DOHH2 (cell line): ENCODE measurements around the gene NHERF1.
A peak's percentile ranks its signal among the peaks of the same experiment; 100 is the strongest.

Experiments used
- H3F3A ChIP-seq: fragments of 200-600 bp; sonication (generic), shearing (Covaris generic); 2 replicates; pipeline ENCODE4 v1.6.0; 2016; ENCODE audit warnings: antibody characterized with exemption, mild to moderate bottlenecking; ENCODE audit not compliant: control insufficient read depth, insufficient read depth
- H3K27ac ChIP-seq: fragments of 200-600 bp; sonication (generic); 2 replicates; pipeline ENCODE4 v1.5.1; 2014; ENCODE audit warnings: low read depth, mild to moderate bottlenecking, low read length, moderate library complexity
- H3K27me3 ChIP-seq: fragments of 200-600 bp; sonication (generic); 2 replicates; pipeline ENCODE4 v1.6.1; 2014; ENCODE audit warnings: mild to moderate bottlenecking, low read length, mixed read lengths; ENCODE audit not compliant: control insufficient read depth
- H3K36me3 ChIP-seq: fragments of 200-600 bp; sonication (generic); 2 replicates; pipeline ENCODE4 v1.6.1; 2014; ENCODE audit warnings: mild to moderate bottlenecking, low read length, moderate library complexity, mixed read lengths; ENCODE audit not compliant: control insufficient read depth
- H3K4me1 ChIP-seq: fragments of 200-600 bp; sonication (generic); 2 replicates; pipeline ENCODE4 v1.6.1; 2014; ENCODE audit warnings: mild to moderate bottlenecking, low read length, mixed read lengths; ENCODE audit not compliant: control insufficient read depth
- H3K4me2 ChIP-seq: fragments of 200-600 bp; sonication (generic); 2 replicates; pipeline ENCODE4 v1.6.0; 2014; ENCODE audit warnings: mild to moderate bottlenecking, low read length, moderate library complexity
- H3K4me3 ChIP-seq: fragments of 200-600 bp; sonication (generic); 2 replicates; pipeline ENCODE4 v1.5.1; 2014; ENCODE audit warnings: mild to moderate bottlenecking, low read length, mixed read lengths
- H3K79me2 ChIP-seq: fragments of 200-600 bp; sonication (generic); 2 replicates; pipeline ENCODE4 v1.6.1; 2014; ENCODE audit warnings: mild to moderate bottlenecking, low read length, mixed read lengths; ENCODE audit not compliant: control insufficient read depth
- H3K9me2 ChIP-seq: fragments of 200-600 bp; sonication (generic); replicated peaks from 2 replicates; pipeline ENCODE4 v1.6.1; 2014; ENCODE audit warnings: mild to moderate bottlenecking, low read length, mixed read lengths; ENCODE audit not compliant: control insufficient read depth
- H3K9me3 ChIP-seq: fragments of 200-600 bp; sonication (generic); 2 replicates; pipeline ENCODE4 v1.6.1; 2014; ENCODE audit warnings: antibody characterized with exemption, low read length, mixed read lengths; ENCODE audit not compliant: control insufficient read depth, insufficient read depth
- H4K20me1 ChIP-seq: fragments of 200-600 bp; sonication (generic); 2 replicates; pipeline ENCODE4 v1.6.0; 2014; ENCODE audit warnings: low read depth, mild to moderate bottlenecking, antibody characterized with exemption, low read length, moderate library complexity; ENCODE audit not compliant: control insufficient read depth, insufficient read depth
- CTCF ChIP-seq: fragments of 200-600 bp; sonication (generic); IDR thresholded peaks from one replicate; pipeline ENCODE4 v1.5.1; 2014; ENCODE audit warnings: antibody characterized with exemption, mild to moderate bottlenecking, low read depth, low read length; ENCODE audit not compliant: poor library complexity, severe bottlenecking
- EZH2phosphoT487 ChIP-seq: fragments of 200-600 bp; sonication (generic); IDR thresholded peaks from 2 replicates; pipeline ENCODE4 v1.6.1; 2017; ENCODE audit warnings: borderline replicate concordance, mild to moderate bottlenecking, antibody characterized with exemption, low read length, moderate library complexity, mixed read lengths

The NHERF1 gene

GRCh38 chr17:74739227-74739831 is 9.1 kb upstream of the NHERF1 start:
- H3K36me3 ChIP-seq, result no peaks in the 10 kb centered on the region
- no peaks in the 10 kb centered on the region for H3K9me3 ChIP-seq
- peaks cover 79% of the 10 kb centered on the region for H3K4me1 ChIP-seq
- H3K4me3 ChIP-seq, result no peak overlapping the region
- H3K9me2 ChIP-seq, result no peaks in the 10 kb centered on the region
- no peaks in the 10 kb centered on the region for H4K20me1 ChIP-seq
- H3K79me2 ChIP-seq, result no peaks in the 10 kb centered on the region
- no peak overlapping the region for H3K27ac ChIP-seq
- H3K27me3 ChIP-seq, result no peaks in the 10 kb centered on the region
- peaks cover 11% of the 10 kb centered on the region for H3F3A ChIP-seq
- no peak overlapping the region; the same call in 1 of the 2 replicates for H3K4me2 ChIP-seq
- TF ChIP-seq EZH2phosphoT487, result no peak
- TF ChIP-seq CTCF, result no peak

- Histone ChIP-seq H3K79me2 (no peaks in the 10 kb centered on the region), H3K4me2 (no peak overlapping the region), H3K4me3 (no peak overlapping the region), H3K27me3 (no peaks in the 10 kb centered on the region), H3K4me1 (peaks cover 84% of the 10 kb centered on the region), H3K9me3 (no peaks in the 10 kb centered on the region), H4K20me1 (no peaks in the 10 kb centered on the region), H3K36me3 (no peaks in the 10 kb centered on the region), H3K9me2 (no peaks in the 10 kb centered on the region), H3K27ac (no peak overlapping the region), H3F3A (peaks cover 11% of the 10 kb centered on the region)
- TF ChIP-seq EZH2phosphoT487, result no peak
- no peak for TF ChIP-seq CTCF
These were observed 8.3 kb upstream of the NHERF1 start for GRCh38 chr17:74740173-74740572.

DNA sequence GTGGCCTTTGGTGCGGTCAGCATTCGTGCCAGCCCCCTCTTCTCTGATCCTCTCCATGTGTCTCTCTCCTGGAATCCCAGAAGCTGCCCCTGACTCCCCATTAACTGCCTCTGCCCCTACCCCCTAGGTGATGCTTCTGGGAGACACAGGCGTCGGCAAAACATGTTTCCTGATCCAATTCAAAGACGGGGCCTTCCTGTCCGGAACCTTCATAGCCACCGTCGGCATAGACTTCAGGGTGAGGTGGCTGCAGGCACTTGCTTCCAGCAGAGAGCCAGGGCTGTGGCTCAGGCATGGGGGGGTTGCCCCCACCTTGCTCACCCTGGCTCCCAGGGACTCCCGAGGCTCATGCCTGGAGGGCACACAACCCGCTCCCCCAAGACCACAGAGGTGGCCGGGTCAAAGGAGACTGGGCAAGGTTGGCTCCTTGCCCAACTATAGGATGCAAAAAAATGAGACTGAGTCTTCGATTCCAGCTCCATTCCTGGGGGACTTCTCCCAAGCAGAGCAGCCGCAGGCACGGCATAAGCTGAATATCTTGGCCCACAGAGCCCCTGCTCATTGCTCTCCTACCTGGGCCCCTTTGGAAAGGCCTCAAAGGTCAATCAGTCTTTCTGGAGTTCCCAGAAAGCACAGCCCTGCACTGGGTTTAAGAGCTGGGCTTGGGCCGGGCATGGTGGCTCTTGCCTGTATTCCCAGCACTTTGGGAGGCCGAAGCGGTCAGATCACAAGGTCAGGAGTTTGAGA is 7.6 kb upstream of the NHERF1 start:
- H3K27ac ChIP-seq, result no peak overlapping the region
- peak overlapping the region; percentile 64; the same call in 1 of the 2 replicates for H3K4me2 ChIP-seq

More for the DNA sequence above, 7.6 kb upstream of the NHERF1 start:
- H3K4me1 ChIP-seq, result peaks cover 81% of the 10 kb centered on the region
- no peaks in the 10 kb centered on the region for H4K20me1 ChIP-seq
- TF ChIP-seq CTCF (no peak), EZH2phosphoT487 (no peak)
- H3K27me3 ChIP-seq, result no peaks in the 10 kb centered on the region
- peaks cover 11% of the 10 kb centered on the region for H3F3A ChIP-seq
- no peaks in the 10 kb centered on the region for H3K9me2 ChIP-seq
- no peaks in the 10 kb centered on the region for H3K36me3 ChIP-seq
- H3K4me3 ChIP-seq, result no peak overlapping the region
- no peaks in the 10 kb centered on the region for H3K79me2 ChIP-seq
- H3K9me3 ChIP-seq, result no peaks in the 10 kb centered on the region
